Body of pancreas (tissue), 4 donors: ENCODE results near the gene TEF. TPM values are rescaled to one million over a fixed set of nuclear protein-coding genes. Genes with fewer than 3 reads are reported as not detected.

ENCODE experiments used
- ATAC-seq: fragments of 150-250 bp; one replicate; pipeline ENCODE4 v1.9.1; 2016
- DNase-seq, 4 donors: peaks; one replicate each; pipeline ENCODE4 v3.0.0-alpha.2; 2019
- H3K27ac ChIP-seq, 4 donors: fragments of 200-600 bp; sonication (generic); 1 replicate in 3 of 4; 2 replicates in 1 of 4; pipeline versions ENCODE4 v1.5.1 to v1.6.1; 2016 to 2019; ENCODE audit warnings: mild to moderate bottlenecking in 1 of 4, mixed read lengths in 1 of 4, moderate library complexity in 1 of 4
- H3K27me3 ChIP-seq, 2 donors: fragments of 200-600 bp; sonication (generic); one replicate each; pipeline ENCODE4 v1.6.0; 2016; ENCODE audit warnings: mild to moderate bottlenecking in 1 of 2
- H3K36me3 ChIP-seq, 2 donors: fragments of 200-600 bp; sonication (generic); replicated peaks in 1 of 2; 2 replicates each; pipeline ENCODE4 v1.5.1; 2016; ENCODE audit warnings: low read depth in 2 of 2; ENCODE audit not compliant: insufficient read depth in 1 of 2
- H3K4me1 ChIP-seq: fragments of 200-600 bp; sonication (generic); one replicate; pipeline ENCODE4 v1.6.0; 2016
- H3K4me3 ChIP-seq, 2 donors: fragments of 200-600 bp; sonication (generic); 1 replicate in 1 of 2; 2 replicates in 1 of 2; pipeline ENCODE4 v1.5.1; 2016 to 2019
- H3K9me3 ChIP-seq, 3 donors: fragments of 200-600 bp; sonication (generic); 1 replicate in 2 of 3; 2 replicates in 1 of 3; pipeline ENCODE4 v1.5.1; 2016
- CTCF ChIP-seq, 7 experiments: fragments of 450-650 bp in 4 of 7; fragments of 200-600 bp in 3 of 7; sonication (generic) in 3 of 7; IDR thresholded peaks; one replicate each; pipeline ENCODE4 v1.5.1; 2016 to 2019; ENCODE audit warnings: antibody characterized with exemption in 7 of 7
- POLR2A ChIP-seq, 3 donors: fragments of 450-650 bp; IDR thresholded peaks; one replicate each; pipeline ENCODE4 v1.6.1; 2016; ENCODE audit warnings: antibody characterized with exemption in 3 of 3, mild to moderate bottlenecking in 2 of 3
- WGBS, 2 donors: methylation state at CpG; one replicate each; pipeline ENCODE4 v1.1.5; 2017; 5-methylcytosine and 5-hydroxymethylcytosine counted together
- intact Hi-C: fragments of 100-400 bp; cut with DNase I; formaldehyde crosslinking; loops from one replicate; pipeline ENCODE4 v1.15.1; 2023
- total RNA-seq, 2 donors: library from RNA; depleted of rRNA; stranded (reverse); fragments of >200 nt; gene quantifications; one replicate each; pipeline ENCODE4 v1.1.0, GENCODE V29; 2016

TEF gene
- total RNA-seq, 2 donors from 2014 or later = 10.9 to 29.0 TPM

DNA sequence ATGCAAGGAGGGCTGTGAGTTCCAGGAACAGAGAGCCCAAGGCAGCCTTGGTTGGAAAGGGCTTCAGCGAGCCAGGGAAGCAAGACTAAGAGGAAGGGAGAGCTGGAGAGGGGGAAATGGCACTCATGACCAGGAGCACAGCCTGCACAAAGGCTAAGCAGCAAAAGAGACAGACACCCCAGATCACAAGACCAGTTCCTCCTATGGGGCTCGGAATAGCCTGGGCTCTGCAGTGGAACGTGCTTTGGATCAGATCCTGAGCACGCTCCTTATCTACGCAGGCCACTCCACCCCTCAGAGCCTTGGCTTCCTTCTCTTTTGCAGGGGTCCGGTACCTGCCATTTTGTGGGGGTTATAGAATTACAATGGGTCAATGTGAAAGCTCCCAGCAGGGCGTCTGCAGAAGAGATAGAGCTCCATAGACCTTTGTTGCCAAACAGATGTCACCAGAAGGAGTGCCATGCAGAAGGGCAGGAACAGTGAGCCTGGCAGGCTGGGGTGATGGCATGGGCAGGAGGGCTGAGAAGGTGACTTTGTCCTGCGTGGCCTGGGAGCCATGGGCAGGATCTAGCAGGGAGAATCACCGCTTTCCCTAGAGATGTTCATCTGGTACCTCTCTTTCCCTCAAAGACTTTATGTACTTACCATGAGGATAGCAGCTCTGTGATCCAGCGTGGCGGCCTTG, 46.6 kb upstream of the TEF start:
- WGBS, 2 donors = 95 to 97% methylated on average over 8 to 11 of the region's 11 CpGs
- ATAC-seq = no peak
- Histone ChIP-seq H3K9me3 (no peaks in the 10 kb centered on the region), H3K4me3 (no peak overlapping the region), H3K27me3 (no peaks in the 10 kb centered on the region), H3K27ac (no peak overlapping the region), H3K4me1 (no peaks in the 10 kb centered on the region), H3K36me3 (peaks cover 8 to 17% of the 10 kb centered on the region in 2 donors)
- TF ChIP-seq CTCF (IDR thresholded peaks at IDR 0.05) (no peak), POLR2A (IDR thresholded peaks at IDR 0.05) (no peak)
- intact Hi-C loops = no loop called here
- DNase-seq = no peak

DNA sequence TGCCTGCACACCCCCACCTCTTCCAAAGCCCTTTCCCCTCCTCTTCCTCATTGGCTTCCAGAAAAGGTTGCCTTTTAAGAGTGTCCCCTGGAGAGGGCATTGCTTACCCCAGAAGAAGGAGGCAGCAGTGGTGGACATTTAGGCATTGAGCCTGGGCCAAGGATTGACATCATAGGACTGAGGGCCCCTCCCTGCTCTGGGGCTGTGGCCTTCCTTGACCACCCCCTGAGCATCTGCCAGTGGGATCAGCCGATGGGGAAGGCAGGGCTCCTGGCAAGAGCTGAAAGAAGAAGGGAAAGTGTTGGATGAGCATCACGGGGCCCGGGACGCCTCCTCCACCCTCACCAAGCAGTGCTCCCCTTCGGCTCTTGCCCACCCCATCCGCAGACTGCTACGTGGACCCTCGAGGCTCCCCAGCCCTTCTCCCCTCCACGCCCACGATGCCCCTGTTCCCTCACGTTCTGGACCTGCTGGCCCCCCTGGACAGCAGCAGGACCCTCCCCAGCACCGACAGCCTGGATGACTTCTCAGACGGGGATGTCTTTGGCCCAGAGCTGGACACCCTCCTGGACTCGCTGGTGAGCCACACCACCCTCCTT, 43.0 kb upstream of the TEF start:
- no peak overlapping the region for H3K4me3 ChIP-seq
- H3K36me3 ChIP-seq = peaks cover 0 to 14% of the 10 kb centered on the region in 2 donors
- DNase-seq = no peak
- H3K27me3 ChIP-seq = no peaks in the 10 kb centered on the region
- no peaks in the 10 kb centered on the region for H3K4me1 ChIP-seq
- 90 to 94% methylated on average over 14 of the region's 14 CpGs for WGBS, 2 donors
- no peak for TF ChIP-seq POLR2A (IDR thresholded peaks at IDR 0.05)
- TF ChIP-seq CTCF (IDR thresholded peaks at IDR 0.05) = no peak
- no peak overlapping the region for H3K27ac ChIP-seq
- ATAC-seq = no peak
- intact Hi-C loops = no loop called here
- no peaks in the 10 kb centered on the region for H3K9me3 ChIP-seq

DNA sequence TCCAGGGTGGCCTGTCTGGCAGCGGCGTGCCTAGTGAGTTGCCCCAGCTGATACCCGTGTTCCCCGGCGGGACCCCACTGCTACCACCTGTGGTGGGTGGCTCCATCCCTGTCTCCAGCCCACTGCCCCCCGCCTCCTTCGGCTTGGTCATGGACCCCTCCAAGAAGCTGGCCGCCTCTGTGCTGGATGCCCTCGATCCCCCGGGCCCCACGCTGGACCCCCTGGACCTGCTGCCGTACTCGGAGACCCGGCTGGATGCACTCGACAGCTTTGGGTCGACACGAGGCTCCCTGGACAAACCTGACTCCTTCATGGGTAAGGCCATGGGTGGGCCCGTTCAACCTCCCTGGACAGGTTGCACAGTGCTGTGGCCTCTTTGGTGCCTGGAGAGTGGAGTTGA, 41.9 kb upstream of the TEF start:
- ATAC-seq (no peak), DNase-seq (no peak)
- Histone ChIP-seq H3K4me3 (no peak overlapping the region), H3K27me3 (no peaks in the 10 kb centered on the region), H3K36me3 (peaks cover 0 to 11% of the 10 kb centered on the region in 2 donors), H3K9me3 (no peaks in the 10 kb centered on the region), H3K27ac (no peak overlapping the region), H3K4me1 (no peaks in the 10 kb centered on the region)
- intact Hi-C loops = no loop called here
- TF ChIP-seq POLR2A (IDR thresholded peaks at IDR 0.05) = no peak
- TF ChIP-seq CTCF (IDR thresholded peaks at IDR 0.05) = no peak
- 88 to 91% methylated on average over 4 to 18 of the region's 18 CpGs for WGBS, 2 donors

GRCh38 chr22:41340357-41340756, 41.4 kb upstream of the TEF start:
- peaks cover 0 to 11% of the 10 kb centered on the region in 2 donors for H3K36me3 ChIP-seq
- H3K4me3 ChIP-seq = no peak overlapping the region
- no peak for ATAC-seq
- no peaks in the 10 kb centered on the region for H3K9me3 ChIP-seq
- 79% methylated on average over 11 of the region's 11 CpGs; no CpG with 5 or more reads in 1 of the 2 donors for WGBS, 2 donors
- no peaks in the 10 kb centered on the region for H3K4me1 ChIP-seq
- H3K27me3 ChIP-seq = no peaks in the 10 kb centered on the region
- no peak for DNase-seq
- intact Hi-C loops = no loop called here
- no peak overlapping the region for H3K27ac ChIP-seq
- TF ChIP-seq POLR2A (IDR thresholded peaks at IDR 0.05) (no peak), CTCF (IDR thresholded peaks at IDR 0.05) (no peak)

- TF ChIP-seq POLR2A (IDR thresholded peaks at IDR 0.05) (no peak), CTCF (IDR thresholded peaks at IDR 0.05) (no peak)
- no peak overlapping the region for H3K27ac ChIP-seq
- peaks cover 0 to 12% of the 10 kb centered on the region in 2 donors for H3K36me3 ChIP-seq
- 87 to 100% methylated on average over 2 to 8 of the region's 8 CpGs for WGBS, 2 donors
- no peak overlapping the region for H3K4me3 ChIP-seq
- ATAC-seq = no peak
- no peaks in the 10 kb centered on the region for H3K4me1 ChIP-seq
- intact Hi-C loops = no loop called here
- no peaks in the 10 kb centered on the region for H3K9me3 ChIP-seq
- H3K27me3 ChIP-seq = no peaks in the 10 kb centered on the region
- no peak for DNase-seq
These were observed 40.7 kb upstream of the TEF start for GRCh38 chr22:41341012-41341411.
